Stimulated activated naive B cell treated with anti-CD40 and anti-IgM and Interleukin-4, amounts not matched to agents 10 μg/mL and 1 μg/mL and 100 μg/mL, for 72 hours (primary cell): ENCODE measurements around the gene RHD.
A peak's percentile ranks its signal among the peaks of the same experiment; 100 is the strongest.
"Not testable (repeated sequence)": the region's sequence is repeated elsewhere in the genome, so short reads cannot be mapped to it uniquely, and the experiment has no call there.

Experiments used
- ATAC-seq, 2 donors: fragments of 150-1000 bp; cut with Tn5 transposase; replicated peaks; 2 replicates each; pipeline ENCODE4 v1.10.0; 2021; ENCODE audit warnings: moderate library complexity in 1 of 2
- DNase-seq: peaks from one replicate; pipeline ENCODE4 v3.0.0; 2021
- H3K27ac Mint-ChIP-seq: one replicate; pipeline ENCODE4 v1.8.0; 2022; ENCODE audit warnings: mild to moderate bottlenecking, mixed read lengths
- H3K27me3 Mint-ChIP-seq, 2 donors: one replicate each; pipeline ENCODE4 v1.8.0; 2022; ENCODE audit warnings: mixed read lengths in 2 of 2
- H3K36me3 Mint-ChIP-seq, 2 donors: one replicate each; pipeline ENCODE4 v1.8.0; 2022; ENCODE audit warnings: mixed read lengths in 2 of 2, mild to moderate bottlenecking in 1 of 2
- H3K4me1 Mint-ChIP-seq, 2 donors: one replicate each; pipeline ENCODE4 v1.8.0; 2022; ENCODE audit warnings: mixed read lengths in 2 of 2, mild to moderate bottlenecking in 1 of 2
- H3K4me3 Mint-ChIP-seq, 2 donors: one replicate each; pipeline ENCODE4 v1.8.0; 2022; ENCODE audit warnings: mild to moderate bottlenecking in 2 of 2, mixed read lengths in 2 of 2, moderate library complexity in 1 of 2
- H3K9me3 Mint-ChIP-seq, 2 donors: one replicate each; pipeline ENCODE4 v1.8.0; 2022; ENCODE audit warnings: mixed read lengths in 2 of 2, mild to moderate bottlenecking in 1 of 2

Gene RHD

DNA sequence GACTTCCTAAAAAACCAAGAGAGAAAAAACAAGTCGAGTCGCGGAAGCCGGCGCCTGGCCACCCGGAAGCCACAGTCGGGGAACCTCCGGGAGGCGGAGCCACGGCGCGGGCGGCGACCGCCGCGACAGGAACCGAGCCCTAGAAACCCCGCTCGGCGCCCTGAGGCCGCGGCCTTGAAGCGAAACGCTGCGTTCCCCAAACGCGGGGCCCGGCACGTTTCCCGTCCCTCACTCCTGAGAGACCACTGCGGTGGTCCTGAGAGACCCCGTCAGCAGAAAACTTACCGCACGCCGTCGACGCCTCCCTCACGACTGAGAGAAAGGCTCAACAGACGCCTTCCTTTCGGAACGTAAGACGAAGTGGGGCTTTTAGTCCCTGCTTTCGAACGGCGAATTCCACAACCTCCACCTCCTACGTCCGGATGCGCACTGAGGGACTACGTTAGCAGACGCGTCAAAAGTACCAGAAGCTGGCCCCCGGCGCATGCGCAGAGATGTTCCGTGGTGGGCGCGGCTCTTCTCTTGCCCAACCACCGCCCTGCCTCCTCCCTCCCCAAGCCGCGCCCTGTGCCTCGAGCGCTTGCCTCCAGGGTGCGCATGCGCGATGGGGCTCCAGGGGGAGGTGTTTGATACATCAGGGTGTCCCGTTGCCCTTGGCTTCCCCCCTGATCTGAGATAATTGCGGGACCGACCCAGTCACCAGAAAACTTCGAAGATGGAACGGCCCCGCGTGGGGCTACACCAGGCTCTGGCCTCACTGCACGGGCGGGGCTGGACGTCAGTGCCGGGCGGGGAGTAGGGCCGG lies 25.1 kb upstream of the RHD start, which contains the start of gene RSRP1:
RSRP1 (minus strand) TSS at position 431 of the 805 bp plus-strand sequence. CDS start 491 bp downstream, outside the sequence.
- no peaks in the 10 kb centered on the region for H3K27me3 Mint-ChIP-seq
- ATAC-seq (peak; percentile 86 to 93), DNase-seq (peak; percentile 99)
- H3K27ac Mint-ChIP-seq, result peak within 1 kb of the TSS; percentile 100
- no peaks in the 10 kb centered on the region for H3K9me3 Mint-ChIP-seq
- H3K36me3 Mint-ChIP-seq, result peaks cover 36 to 44% of the 10 kb centered on the region in 2 donors
- peak within 1 kb of the TSS; percentile 90 to 97 for H3K4me3 Mint-ChIP-seq
- peaks cover 24 to 56% of the 10 kb centered on the region in 2 donors for H3K4me1 Mint-ChIP-seq

DNA sequence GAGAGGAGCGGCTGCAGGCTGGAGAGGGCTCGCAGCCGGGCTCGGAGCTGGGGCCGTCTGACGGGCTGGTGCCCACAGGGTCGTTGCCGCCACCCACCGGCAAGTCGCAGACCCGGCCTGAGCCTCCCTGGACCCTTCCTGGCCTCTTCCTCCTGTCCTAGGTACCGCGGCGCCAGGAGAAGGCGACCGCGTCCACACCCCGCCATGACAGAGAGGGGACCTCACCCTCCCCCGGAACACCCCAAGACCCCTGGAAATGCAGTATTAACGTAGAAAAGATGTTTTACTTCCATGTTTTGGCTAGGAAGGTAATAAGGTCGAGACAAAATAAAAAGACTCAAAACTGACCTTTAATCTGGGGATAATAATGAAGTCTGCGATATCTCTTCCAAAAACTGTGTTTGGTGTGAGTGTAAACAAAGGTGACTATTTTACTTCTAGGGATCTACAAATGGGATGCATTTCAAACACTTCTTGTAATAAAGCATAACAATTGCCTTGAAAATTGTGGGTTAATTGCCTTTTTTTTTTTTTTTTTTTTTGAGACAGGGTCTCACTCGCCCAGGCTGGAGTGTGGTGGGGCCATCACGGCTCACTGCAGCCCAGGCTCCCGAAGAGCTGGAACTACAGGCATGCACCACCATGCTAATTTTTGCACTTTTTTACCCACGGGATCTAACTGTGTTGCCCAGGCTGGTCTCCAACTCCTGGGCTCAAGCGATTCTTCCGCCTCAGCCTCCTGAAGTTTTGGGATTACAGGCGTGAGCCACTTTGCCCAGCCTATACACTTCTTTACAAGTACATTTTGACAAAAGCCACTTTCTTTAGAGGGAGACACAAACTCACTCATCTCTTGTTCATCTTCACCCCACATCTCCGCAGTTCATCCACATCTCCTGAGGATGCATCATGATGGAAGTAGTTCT lies 24.2 kb upstream of the RHD start:
- peaks cover 22 to 47% of the 10 kb centered on the region in 2 donors for H3K4me1 Mint-ChIP-seq
- peak overlapping the region; percentile 100 for H3K27ac Mint-ChIP-seq
- peaks cover 31 to 36% of the 10 kb centered on the region in 2 donors for H3K36me3 Mint-ChIP-seq
- no peak for DNase-seq
- peak overlapping the region; percentile 90 to 97 for H3K4me3 Mint-ChIP-seq
- H3K27me3 Mint-ChIP-seq, result no peaks in the 10 kb centered on the region
- ATAC-seq, result no peak
- no peaks in the 10 kb centered on the region for H3K9me3 Mint-ChIP-seq

DNA sequence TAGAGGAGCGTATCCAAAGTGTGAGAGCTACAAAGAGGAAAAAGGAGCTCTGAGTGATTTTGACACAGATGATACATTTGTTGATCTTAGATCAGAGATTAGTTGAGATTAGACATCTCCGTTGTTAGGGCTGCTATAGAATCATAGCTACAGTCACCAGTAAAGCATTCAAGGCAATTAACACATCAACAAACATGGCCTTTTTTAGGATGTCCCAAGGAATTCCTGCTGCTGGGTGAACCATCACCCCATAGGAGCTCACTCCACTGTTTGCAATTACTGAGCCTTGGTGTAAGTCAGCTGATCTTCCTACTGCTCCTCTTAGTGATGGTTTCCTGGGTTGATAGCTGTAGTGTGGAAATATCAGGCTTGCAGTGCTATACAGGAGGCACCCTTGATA lies 18.4 kb upstream of the RHD start:
- no peak for ATAC-seq
- Mint-ChIP-seq H3K36me3 (no peaks in the 10 kb centered on the region), H3K27me3 (no peaks in the 10 kb centered on the region), H3K4me1 (no peaks in the 10 kb centered on the region), H3K27ac (no peak overlapping the region), H3K9me3 (no peaks in the 10 kb centered on the region), H3K4me3 (no peak overlapping the region)
- no peak for DNase-seq

DNA sequence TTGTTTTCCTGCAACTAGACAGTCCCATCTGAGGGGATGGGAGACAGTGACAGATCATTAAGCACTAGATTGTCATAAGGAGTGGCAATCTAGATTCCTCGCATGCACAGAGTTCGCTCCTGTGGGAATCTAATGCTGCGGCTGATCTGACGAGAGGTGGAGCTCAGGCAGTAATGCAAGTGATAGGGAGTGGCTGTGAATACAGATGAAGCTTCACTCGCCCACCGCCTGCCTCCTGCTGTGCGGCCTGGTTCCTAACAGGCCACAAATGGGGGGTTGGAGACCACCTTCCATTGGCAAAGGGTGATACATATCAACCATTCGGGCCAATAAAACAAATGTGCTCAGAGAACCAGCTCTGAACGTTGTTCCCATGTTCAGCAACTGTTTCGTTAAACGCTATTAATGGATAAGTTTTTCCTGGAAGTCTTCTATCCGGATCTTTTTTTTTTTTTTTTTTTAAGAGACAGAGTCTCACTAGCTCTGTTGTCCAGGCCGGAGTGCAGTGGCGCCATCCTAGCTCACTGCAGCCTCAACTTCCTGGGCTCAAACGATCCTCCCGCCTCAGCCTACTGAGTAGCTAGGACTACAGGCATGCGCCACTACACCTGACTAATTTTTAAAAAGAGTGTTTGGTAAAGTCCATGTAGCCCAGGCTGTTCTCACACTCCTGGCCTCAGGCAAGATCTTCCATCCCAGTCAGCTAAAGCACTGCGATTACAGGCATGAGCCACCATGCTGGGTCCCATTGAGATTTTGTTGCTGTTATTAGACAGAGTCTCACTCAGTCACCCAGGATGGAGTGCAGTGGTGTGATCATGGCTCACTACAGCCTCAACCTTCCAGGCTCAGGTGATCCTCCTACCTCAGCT lies 16.4 kb upstream of the RHD start:
- H3K27me3 Mint-ChIP-seq, result no peaks in the 10 kb centered on the region
- H3K27ac Mint-ChIP-seq, result no peak overlapping the region
- H3K4me3 Mint-ChIP-seq, result no peak overlapping the region
- DNase-seq (no peak), ATAC-seq (no peak)
- no peaks in the 10 kb centered on the region for H3K36me3 Mint-ChIP-seq
- no peaks in the 10 kb centered on the region for H3K9me3 Mint-ChIP-seq
- H3K4me1 Mint-ChIP-seq, result peaks cover 2 to 7% of the 10 kb centered on the region in 2 donors

DNA sequence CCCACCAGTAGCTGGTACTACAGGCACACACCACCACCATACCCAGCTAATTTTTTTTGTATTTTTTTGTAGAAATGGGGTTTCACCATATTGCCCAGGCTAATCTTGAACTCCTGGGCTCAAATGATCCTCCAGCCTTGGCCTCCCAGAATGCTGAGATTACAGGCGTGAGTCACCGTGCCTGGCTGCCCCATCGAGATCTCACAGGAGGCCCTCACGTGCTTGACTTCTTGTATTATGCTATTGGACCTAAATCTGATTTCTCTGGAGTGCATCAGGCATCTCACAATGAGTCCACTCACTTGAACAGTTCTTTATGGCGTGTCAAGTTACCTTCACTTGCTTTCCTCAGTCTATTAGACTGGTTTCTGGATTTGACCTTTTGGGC lies 15.7 kb upstream of the RHD start:
- Mint-ChIP-seq H3K27ac (no peak overlapping the region), H3K9me3 (no peaks in the 10 kb centered on the region), H3K27me3 (no peaks in the 10 kb centered on the region), H3K4me3 (no peak overlapping the region), H3K4me1 (peaks cover 2 to 10% of the 10 kb centered on the region in 2 donors), H3K36me3 (no peaks in the 10 kb centered on the region)
- ATAC-seq (no peak), DNase-seq (no peak)

DNA sequence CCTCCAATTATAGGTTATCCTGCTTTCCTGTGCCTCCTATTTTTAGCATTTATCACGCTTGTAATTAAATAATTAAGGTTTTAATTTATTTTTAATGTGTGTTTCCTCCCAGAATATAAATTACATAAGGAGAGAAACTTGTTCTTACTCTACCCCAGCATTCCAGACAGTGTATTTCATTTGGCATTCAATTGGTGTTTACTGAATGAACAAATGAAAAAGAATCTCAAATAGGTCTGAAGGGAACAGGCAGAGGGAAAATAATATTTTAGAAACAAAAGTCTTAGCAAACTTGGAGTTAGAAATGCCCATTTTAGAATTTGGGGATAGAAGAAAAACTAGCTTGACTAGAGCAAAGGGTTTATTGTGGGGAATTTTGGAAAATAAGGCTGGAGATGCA lies 15.1 kb upstream of the RHD start:
- Mint-ChIP-seq H3K36me3 (peaks cover 0 to under 1% of the 10 kb centered on the region in 2 donors), H3K9me3 (no peaks in the 10 kb centered on the region), H3K27me3 (no peaks in the 10 kb centered on the region), H3K4me3 (no peak overlapping the region), H3K27ac (no peak overlapping the region), H3K4me1 (peaks cover 2 to 10% of the 10 kb centered on the region in 2 donors)
- no peak for ATAC-seq
- no peak for DNase-seq

DNA sequence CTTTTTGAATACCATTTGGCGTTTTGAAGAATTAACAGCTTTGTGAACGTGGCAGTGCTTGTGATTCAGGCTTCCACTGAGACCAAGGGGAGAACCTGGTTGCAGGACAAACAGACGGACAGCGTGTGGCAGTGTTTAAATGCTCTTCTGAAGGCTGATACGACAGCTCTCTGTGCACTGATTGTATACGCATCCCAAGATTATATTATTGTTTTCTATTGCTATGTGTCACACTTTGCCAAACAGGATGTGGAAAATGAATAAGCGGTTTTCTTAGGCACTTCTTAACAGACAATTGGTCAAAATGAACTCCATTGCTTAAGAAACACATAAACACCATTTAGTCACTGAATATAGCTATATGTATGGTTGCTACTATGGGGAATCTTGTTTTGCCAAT lies 12.5 kb upstream of the RHD start:
- ATAC-seq, result peak; percentile 36 to 41
- not testable (repeated sequence) for H3K9me3 Mint-ChIP-seq, H3K4me3 Mint-ChIP-seq, H3K27me3 Mint-ChIP-seq, H3K36me3 Mint-ChIP-seq, DNase-seq
- H3K27ac Mint-ChIP-seq, result peak overlapping the region; percentile 9
- H3K4me1 Mint-ChIP-seq, result peaks cover 5 to 10% of the 10 kb centered on the region in 2 donors

DNA sequence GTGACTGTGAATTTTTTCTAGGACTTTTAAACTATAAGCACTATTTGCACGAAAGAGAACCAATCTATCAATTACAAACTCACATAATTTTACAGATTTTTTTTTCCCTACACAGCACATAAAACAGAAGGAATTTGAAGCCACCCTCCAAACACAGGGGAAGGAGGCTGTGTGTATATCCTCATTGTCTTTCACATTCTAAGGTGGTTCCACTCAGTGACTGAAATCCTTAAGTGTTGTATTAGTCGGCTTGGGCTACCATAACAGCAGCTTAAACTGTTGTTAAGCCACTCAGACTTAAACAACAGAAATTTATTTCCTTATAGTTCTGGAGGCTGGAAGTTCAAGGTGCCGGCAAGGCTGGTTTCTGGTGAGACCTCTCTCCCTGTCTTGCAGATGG lies 12.0 kb upstream of the RHD start:
- H3K27ac Mint-ChIP-seq, result peak overlapping the region; percentile 51
- not testable (repeated sequence) for H3K9me3 Mint-ChIP-seq, H3K4me3 Mint-ChIP-seq, ATAC-seq, H3K36me3 Mint-ChIP-seq, H3K27me3 Mint-ChIP-seq, DNase-seq
- H3K4me1 Mint-ChIP-seq, result peaks cover 5 to 10% of the 10 kb centered on the region in 2 donors

DNA sequence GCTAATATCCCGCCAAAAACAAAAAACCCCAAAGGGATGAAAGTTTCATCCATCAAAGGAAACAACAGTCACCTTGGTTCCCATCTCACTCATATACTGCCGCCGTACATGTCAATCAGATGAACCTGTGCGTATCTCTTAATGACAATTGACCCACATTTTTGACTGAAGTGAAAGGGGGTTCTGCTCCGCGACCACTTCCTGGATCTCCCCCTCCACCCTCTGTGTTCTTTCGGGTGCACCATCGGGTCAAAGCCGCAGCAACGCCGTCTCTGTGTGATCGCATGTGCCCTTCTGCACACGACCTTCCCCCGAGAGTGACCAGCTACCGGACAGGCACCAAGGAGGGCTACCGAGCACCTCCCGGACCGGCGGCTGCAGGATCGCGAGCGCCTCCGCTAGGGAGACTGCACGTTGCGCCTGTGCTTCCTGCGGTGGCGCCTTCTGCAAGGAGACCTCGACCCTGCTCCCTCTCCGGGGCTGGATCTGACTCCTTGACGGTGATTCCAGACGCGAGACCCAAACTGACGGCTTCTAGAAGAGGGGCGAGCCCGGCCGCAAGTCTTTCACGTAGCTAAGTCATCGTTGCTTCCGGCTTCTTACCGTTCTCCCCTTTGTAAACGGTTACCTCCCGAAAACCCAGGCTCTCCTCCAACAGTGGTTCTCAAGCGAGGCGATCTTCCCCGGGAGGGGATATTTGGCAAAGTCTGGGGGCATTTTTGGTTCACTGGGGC lies 5.6 kb upstream of the RHD start:
- Mint-ChIP-seq H3K27ac (peak overlapping the region; percentile 93), H3K4me3 (peak overlapping the region; percentile 89 to 95)
- H3K4me1 Mint-ChIP-seq, H3K36me3 Mint-ChIP-seq, H3K9me3 Mint-ChIP-seq, H3K27me3 Mint-ChIP-seq, DNase-seq: not testable (repeated sequence)
- ATAC-seq, result peak; percentile 38 to 42

DNA sequence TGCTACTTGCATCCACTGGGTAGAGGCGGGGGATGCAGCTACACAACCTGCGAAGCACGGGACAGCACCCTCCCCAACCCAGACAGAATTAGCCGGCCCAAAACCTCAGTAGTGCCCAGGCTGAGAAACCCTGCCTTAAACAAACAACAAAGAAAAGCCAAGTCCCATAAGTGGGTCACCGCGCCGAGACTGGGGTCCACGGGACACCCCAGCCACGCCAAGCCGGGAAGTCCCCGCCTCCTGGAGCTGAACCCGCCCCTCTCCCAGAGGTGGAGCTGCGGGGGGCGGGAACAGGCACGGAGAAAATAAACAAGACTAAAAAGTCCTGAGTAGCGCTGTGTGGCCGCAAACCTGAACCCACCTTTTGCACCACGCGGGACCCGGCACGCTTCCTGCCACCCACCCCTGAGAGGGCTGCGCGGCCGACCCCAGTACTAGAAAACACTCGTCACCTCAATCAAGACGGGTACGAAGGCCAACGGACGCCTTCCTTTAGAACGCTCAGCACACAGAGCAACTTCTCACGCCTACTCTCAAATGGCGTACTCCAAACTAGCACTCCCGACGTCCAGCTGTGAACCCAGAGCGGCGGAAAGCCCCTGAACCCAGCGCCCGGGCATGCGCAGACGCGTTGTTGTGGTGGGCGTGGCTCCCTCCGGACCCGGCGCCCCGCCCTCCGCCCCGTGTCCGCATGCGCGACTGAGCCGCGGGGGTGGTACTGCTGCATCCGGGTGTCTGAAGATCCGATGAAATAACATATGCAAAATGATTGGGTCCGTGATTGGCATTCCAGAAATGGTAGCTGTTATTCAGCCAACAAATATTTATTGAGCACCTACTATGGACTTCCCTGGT lies 4.8 kb upstream of the RHD start:
- ATAC-seq (peak; percentile 85 to 86), DNase-seq (peak; percentile 79)
- not testable (repeated sequence) for H3K4me1 Mint-ChIP-seq, H3K36me3 Mint-ChIP-seq, H3K27me3 Mint-ChIP-seq, H3K9me3 Mint-ChIP-seq
- Mint-ChIP-seq H3K4me3 (peak overlapping the region; percentile 76 to 87), H3K27ac (peak overlapping the region; percentile 83)

DNA sequence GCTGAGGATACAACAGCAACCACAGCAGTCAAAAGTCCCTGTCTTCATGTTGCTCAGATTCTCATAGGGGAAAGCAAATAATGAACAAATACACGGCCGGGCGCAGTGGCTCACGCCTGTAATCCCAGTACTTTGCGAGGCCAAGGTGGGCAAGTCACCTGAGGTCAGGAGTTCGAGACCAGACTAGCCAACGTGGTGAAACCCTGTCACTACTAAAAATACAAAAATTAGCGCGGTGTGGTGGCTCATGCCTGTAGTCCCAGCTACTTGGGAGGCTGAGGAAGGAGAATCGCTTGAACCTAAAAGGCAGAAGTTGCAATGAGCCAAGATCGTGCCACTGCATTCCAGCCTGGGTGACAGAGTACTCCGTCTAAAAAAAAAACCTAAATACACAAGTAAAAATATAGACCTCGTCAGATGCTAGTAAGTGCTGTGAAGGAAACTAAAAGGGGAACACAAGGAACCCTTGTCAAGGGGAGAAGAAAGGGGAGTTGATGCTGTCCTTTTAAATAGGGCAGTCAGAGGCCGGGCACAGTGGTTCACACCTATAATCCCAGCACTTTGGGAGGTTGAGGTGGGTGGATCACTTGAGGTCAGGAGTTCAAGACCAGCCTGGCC lies 4.1 kb upstream of the RHD start:
- not testable (repeated sequence) for H3K27me3 Mint-ChIP-seq, DNase-seq, H3K9me3 Mint-ChIP-seq, H3K36me3 Mint-ChIP-seq, ATAC-seq, H3K4me1 Mint-ChIP-seq
- Mint-ChIP-seq H3K27ac (peak overlapping the region; percentile 83), H3K4me3 (peak overlapping the region; percentile 76 to 87)

DNA sequence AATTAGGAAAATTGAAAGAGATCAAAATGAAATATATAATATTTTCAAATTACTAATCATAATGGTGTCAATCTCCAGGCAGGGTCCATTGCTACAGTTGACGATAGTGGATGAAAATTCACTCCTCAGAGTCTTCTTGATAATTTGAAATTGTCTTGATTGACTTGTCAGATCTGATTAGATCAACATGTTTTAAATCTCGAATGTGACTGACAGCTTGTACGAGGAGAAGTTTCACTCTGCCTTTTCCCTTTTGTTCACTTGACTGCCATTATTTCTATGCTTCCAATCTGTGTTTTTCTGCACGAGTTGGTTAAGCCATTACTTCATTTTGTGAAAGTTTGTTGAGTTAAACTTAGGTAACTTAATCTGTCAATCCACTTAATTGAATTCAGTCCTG lies 3.3 kb downstream of the RHD start:
- not testable (repeated sequence) for H3K27me3 Mint-ChIP-seq, ATAC-seq, H3K4me1 Mint-ChIP-seq, H3K27ac Mint-ChIP-seq, H3K4me3 Mint-ChIP-seq, H3K9me3 Mint-ChIP-seq, DNase-seq, H3K36me3 Mint-ChIP-seq
